ENCODE results near the gene IL5RA. TPM values are rescaled to one million over a fixed set of nuclear protein-coding genes. Genes with fewer than 3 reads are reported as not detected.

Gene IL5RA
- total and polyA plus RNA-seq, 2 experiments from 2014 or later: 1.5 TPM; not detected in 1

GRCh38 chr3:3023111-3023745 lies 86.9 kb downstream of the IL5RA start:
- no peak overlapping the region for H2AFZ ChIP-seq

GRCh38 chr3:3020209-3020608 lies 90.0 kb downstream of the IL5RA start:
- 85% methylated on average over 7 of the region's 7 CpGs for WGBS (ENCODE audit: low lambda C conversion rate, missing lambda C conversion rate)
- no peak overlapping the region for H3K4me2 ChIP-seq

More at GRCh38 chr3:3023111-3023745, 86.9 kb downstream of the IL5RA start:
- no peak for TF ChIP-seq EZH2 (IDR thresholded peaks at IDR 0.05; ENCODE audit: borderline replicate concordance)
- no peak for TF ChIP-seq CTCF (IDR thresholded peaks at IDR 0.05; ENCODE audit: poor library complexity)
- TF ChIP-seq EZH2phosphoT487 (IDR thresholded peaks at IDR 0.05; ENCODE audit: low read depth, severe bottlenecking, unreplicated experiment): no peak
- no peak overlapping the region for H3K27ac ChIP-seq
- H3K27me3 ChIP-seq: no peaks in the 10 kb centered on the region
- no peaks in the 10 kb centered on the region for H3K4me1 ChIP-seq (ENCODE audit: insufficient read depth)
- H3K4me3 ChIP-seq: no peak overlapping the region
- H4K20me1 ChIP-seq (ENCODE audit: insufficient read depth, poor library complexity, severe bottlenecking): no peaks in the 10 kb centered on the region
- H3K9me3 ChIP-seq (ENCODE audit: low read depth): no peaks in the 10 kb centered on the region
- no peaks in the 10 kb centered on the region for H3K9me2 ChIP-seq (replicated peaks; ENCODE audit: insufficient read depth)
- no peaks in the 10 kb centered on the region for H3K36me3 ChIP-seq (replicated peaks; ENCODE audit: insufficient read depth, low read depth)
- WGBS (ENCODE audit: low lambda C conversion rate, missing lambda C conversion rate): 54% methylated on average over 7 of the region's 7 CpGs
- DNase-seq (ENCODE audit: low spot score): no peak
- H3K79me2 ChIP-seq: no peaks in the 10 kb centered on the region
- H3K4me2 ChIP-seq: no peak overlapping the region

More at GRCh38 chr3:3020209-3020608, 90.0 kb downstream of the IL5RA start:
- no peaks in the 10 kb centered on the region for H4K20me1 ChIP-seq (ENCODE audit: insufficient read depth, poor library complexity, severe bottlenecking)
- no peak overlapping the region for H3K27ac ChIP-seq
- H3K79me2 ChIP-seq: no peaks in the 10 kb centered on the region
- no peak overlapping the region for H3K4me3 ChIP-seq
- H3K9me3 ChIP-seq (ENCODE audit: low read depth): no peaks in the 10 kb centered on the region
- TF ChIP-seq EZH2phosphoT487 (IDR thresholded peaks at IDR 0.05; ENCODE audit: low read depth, severe bottlenecking, unreplicated experiment) (no peak), CTCF (IDR thresholded peaks at IDR 0.05; ENCODE audit: poor library complexity) (no peak), EZH2 (IDR thresholded peaks at IDR 0.05; ENCODE audit: borderline replicate concordance) (no peak)
- H3K9me2 ChIP-seq (replicated peaks; ENCODE audit: insufficient read depth): no peaks in the 10 kb centered on the region
- no peaks in the 10 kb centered on the region for H3K4me1 ChIP-seq (ENCODE audit: insufficient read depth)
- no peak for DNase-seq (ENCODE audit: low spot score)
- no peaks in the 10 kb centered on the region for H3K27me3 ChIP-seq
- no peaks in the 10 kb centered on the region for H3K36me3 ChIP-seq (replicated peaks; ENCODE audit: insufficient read depth, low read depth)
- no peak overlapping the region for H2AFZ ChIP-seq

Small RNA genes within 50 kb of the gene (small RNA-seq; reads per million reads assigned to genes)
- not detected for gene RF00416

Other genes with a start within 250 kb of the IL5RA start
- 25.3 and 26.0 TPM in 2 replicates for gene TRNT1, start 16.6 kb upstream of the IL5RA start, total RNA-seq
- gene TRNT1, start 16.6 kb upstream of the IL5RA start, polyA plus RNA-seq: 22.2 and 27.5 TPM in 2 replicates
- 53.9 and 62.7 TPM in 2 replicates for gene CRBN, start 69.3 kb upstream of the IL5RA start, total RNA-seq
- 29.8 and 31.0 TPM in 2 replicates for gene CRBN, start 69.3 kb upstream of the IL5RA start, polyA plus RNA-seq

Data from hepatocyte (in vitro differentiated cells).